HT1080 (cell line): ENCODE measurements around the gene NRXN3. TPM values are rescaled to one million over a fixed set of nuclear protein-coding genes. Genes with fewer than 3 reads are reported as not detected.
A peak's percentile ranks its signal among the peaks of the same experiment; 100 is the strongest.
"Not testable (repeated sequence)": the region's sequence is repeated elsewhere in the genome, so short reads cannot be mapped to it uniquely, and the experiment has no call there.

ENCODE experiments used
- DNase-seq: peaks from one replicate; pipeline ENCODE4 v3.0.0-alpha.2; 2015; ENCODE audit warnings: low read depth
- total RNA-seq: library from RNA; depleted of rRNA; stranded (reverse); fragments of >200 nt; shearing (Covaris generic); gene quantifications from 2 replicates; pipeline ENCODE4 v1.2.3, GENCODE V29; 2014

NRXN3 gene
- total RNA-seq, 1 experiment from 2014 or later = 1.2 TPM

- not testable (repeated sequence) for DNase-seq
These were observed 940.4 kb downstream of the NRXN3 start for GRCh38 chr14:79110564-79110963.

- no peak for DNase-seq
These were observed 941.9 kb downstream of the NRXN3 start for GRCh38 chr14:79111987-79112501.

DNA sequence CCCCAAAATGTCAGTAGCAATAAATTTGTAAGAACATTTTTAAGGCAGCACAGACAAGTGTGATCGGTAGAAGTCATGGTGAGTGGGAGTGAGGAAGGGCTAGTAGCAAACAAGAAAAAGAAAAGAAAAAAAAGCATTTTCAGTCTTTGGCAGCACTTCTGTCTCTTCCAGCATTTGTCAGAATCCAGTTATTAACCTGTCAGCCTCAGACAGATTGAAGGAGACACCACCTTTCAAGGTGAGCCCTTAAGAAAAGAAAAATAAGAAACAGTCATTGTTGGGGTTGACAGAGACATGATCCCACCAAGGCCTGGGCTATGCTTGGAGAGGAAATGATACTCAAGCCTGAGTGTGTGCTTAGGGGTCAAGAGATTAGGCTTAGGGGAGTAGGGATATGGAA, 947.4 kb downstream of the NRXN3 start:
- no peak for DNase-seq

GRCh38 chr14:79118291-79118690, 948.1 kb downstream of the NRXN3 start:
- no peak for DNase-seq

- no peak for DNase-seq
These were observed 964.2 kb downstream of the NRXN3 start for GRCh38 chr14:79134361-79134760.

DNA sequence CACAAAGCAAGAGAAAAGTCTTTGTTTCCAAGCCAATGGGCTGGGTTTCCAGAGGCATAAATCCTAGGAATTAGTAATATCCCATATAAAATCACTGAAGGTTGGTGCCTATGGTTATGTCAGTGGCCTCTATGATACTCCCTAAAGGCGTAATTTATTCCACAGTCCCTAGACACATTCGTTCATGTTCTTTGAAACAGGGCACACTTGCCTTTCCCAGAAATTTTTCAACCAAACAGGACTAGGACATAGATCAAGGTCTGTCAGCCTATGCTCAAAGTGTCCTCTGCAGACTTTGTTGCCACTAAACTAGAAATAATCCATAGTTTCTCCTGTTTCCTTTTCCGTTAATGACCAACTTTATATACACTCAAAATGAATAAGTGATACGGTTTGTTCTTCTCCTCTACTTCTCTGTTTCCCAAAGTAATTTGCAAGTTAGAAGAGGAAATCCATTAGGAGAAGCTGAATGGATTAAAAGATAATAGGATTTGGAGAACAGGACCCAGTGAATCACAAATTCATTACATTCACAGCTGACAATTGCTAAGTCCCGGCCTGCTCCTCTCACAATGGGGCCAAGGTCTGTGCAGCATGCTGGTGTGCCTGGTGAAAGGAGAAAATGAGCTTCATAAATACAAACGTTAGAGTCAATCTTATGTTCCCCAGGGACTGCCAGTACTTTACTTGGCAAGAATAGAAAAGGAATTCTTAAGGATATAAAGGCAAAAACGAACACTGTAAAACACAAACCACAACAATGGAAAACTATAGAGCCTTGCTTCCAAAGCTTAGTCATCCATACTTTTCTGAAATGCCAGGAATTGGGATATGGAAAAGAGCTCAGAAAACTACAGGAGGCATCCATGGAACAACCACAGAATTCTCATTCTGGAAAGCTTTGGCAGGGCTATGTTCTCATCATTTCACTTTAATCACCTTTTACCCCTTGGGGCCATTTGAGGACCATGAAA, 966.2 kb downstream of the NRXN3 start:
- peak; percentile 11 for DNase-seq

- DNase-seq = no peak
These were observed 966.9 kb downstream of the NRXN3 start for GRCh38 chr14:79137045-79137430.

- no peak for DNase-seq
These were observed 967.7 kb downstream of the NRXN3 start for GRCh38 chr14:79137836-79138235.

DNA sequence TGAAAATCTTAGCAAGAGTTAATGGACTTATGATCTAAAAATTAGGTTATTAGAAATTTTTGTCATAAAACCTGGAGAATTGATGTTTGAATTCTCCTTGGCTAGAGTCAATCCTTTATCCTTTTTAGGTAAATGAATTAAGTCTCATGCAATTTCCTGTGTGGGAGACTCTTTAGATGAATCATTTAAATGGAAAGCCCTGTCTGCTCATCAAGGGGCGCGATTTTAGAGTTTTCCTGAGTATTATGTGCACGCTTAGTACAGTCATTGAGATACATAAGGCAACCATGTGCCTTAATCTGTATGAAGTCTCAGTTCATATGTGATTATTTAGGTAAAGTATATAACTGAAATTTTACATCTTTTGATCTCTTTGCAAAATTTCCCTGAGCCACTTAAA, 974.7 kb downstream of the NRXN3 start:
- DNase-seq = peak; percentile 44

DNA sequence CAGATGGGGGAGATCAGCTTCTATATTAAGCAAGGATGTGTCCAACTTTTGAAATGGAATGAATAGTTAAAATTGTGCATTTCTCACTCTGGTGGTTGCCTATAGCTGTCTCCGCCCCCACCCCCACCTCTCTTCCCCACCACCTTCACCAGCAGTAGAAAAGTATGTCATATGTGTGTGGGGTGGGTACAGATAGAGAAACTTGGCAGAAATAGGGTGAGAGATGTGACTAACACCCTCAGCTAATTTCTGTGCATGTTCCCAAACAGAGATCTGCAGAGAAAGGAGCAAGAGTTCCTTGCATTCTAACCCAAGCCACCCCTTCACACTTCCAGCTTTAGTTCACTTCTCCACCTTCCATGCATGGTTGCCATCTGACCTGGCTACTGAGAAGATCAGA, 980.1 kb downstream of the NRXN3 start:
- DNase-seq = no peak

DNA sequence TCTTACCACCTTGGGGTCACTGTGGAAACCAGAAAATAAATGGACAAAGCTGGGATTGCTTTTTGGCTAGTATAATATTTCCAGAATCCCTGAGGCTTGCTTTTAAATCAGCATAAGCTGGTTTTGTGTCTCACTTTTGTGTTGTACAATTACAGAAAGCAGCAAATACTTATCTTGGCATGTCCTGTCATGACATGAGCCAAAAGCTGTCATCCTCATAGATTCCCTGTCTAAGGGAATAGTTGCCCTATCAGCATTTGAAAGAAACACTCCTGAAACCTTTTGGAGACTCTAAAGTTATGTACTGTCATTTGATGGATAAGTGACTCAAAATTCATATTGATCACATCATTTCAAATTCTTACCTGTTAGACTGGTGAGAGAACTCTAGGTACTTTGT, 987.2 kb downstream of the NRXN3 start:
- no peak for DNase-seq

GRCh38 chr14:79161571-79161970, 991.4 kb downstream of the NRXN3 start:
- peak; percentile 32 for DNase-seq

DNA sequence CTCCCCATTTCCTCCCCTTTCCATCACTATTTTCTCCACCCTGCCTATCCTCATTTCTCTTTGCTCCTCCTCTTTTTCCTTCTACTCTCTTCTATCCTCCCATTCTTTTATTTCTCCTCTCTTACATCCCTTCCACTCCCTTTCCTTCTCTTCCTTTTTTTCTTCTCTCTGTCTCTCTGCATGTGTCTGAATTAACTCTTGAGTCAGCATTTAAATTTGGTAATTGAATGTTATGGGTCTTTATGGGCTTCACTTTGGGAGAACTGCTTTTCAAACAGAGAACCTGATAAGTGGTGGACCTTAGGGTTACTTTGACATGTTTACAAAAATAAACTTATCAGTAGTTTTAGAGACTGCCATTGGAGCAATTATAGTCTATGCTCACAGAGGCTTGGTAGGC, 992.7 kb downstream of the NRXN3 start:
- no peak for DNase-seq

DNA sequence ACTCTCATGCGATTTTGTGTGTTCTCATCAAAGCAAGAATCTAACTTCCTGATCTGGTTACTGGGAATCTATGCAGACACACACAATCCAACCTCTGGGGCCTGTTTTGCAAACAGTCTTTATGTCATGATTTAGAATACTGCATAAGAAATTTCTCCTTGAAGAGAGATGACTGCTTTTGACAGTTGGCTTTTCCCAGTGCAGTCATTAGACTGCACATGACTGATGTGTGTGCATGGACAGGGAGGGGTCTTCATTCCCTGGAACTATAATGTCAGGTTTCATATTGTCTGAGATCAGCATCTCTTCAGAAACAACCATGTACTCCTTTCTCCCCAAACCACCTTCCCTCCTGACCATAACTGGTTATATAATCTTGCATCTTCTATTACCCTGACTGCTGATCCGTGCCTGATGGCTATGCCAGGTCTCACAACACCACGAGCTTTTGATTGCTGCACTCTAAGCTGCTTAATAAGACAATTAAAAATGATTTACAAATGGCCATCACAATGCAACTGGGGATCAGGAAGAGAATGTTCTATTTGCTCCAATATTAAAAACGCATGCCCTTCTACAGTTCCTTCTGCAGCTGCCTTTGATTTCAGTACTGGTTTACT, 995.4 kb downstream of the NRXN3 start:
- no peak for DNase-seq

- no peak for DNase-seq
These were observed 996.0 kb downstream of the NRXN3 start for GRCh38 chr14:79166171-79166570.

DNA sequence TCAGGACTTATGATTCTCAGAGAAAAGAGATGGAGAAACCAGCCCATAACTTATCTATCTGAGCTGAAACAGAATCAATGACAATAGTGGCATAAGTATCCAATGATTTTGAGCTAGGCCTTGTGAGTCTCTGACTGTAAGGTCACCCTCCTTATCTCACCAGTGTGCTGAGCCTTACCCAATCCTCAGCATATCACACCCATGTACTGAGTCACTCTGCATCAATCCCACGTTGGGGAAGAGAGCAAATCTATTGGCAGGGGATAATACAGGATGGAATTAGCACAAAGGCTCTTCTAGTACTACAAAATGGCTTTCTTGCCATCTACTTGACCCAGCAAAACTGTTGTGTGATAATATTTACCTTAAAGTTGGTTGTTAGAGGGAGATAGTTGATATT, 997.8 kb downstream of the NRXN3 start:
- DNase-seq = peak; percentile 27

GRCh38 chr14:79175671-79176070, 1005.5 kb downstream of the NRXN3 start:
- DNase-seq = no peak

GRCh38 chr14:79177106-79177505, 1006.9 kb downstream of the NRXN3 start:
- DNase-seq = no peak

- DNase-seq = no peak
These were observed 1008.5 kb downstream of the NRXN3 start for GRCh38 chr14:79178719-79179118.

GRCh38 chr14:79179985-79180384, 1009.8 kb downstream of the NRXN3 start:
- DNase-seq = no peak

- DNase-seq = no peak
These were observed 1010.5 kb downstream of the NRXN3 start for GRCh38 chr14:79180656-79181055.

DNA sequence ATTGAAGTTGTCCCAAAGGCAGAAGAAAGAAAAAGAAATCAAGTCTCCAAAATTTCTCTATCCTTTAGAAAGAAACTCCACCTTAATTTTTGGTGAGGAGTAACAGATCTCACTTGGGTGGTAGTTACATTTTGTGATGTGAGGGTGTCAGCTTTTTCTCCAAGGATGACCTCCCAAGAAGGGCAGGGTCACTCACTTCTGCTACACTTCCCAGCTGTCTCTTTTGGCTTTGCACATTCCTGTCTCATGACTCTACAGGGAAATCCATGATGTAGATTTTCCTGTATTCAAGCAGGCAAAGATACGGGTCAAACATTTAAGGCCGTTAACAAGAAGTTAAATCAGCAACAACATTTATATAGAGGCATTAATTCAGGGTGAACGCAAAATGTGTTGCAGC, 1016.4 kb downstream of the NRXN3 start:
- DNase-seq = peak; percentile 57
